Measurements from ENCODE around the gene MAST1. TPM values are rescaled to one million over a fixed set of nuclear protein-coding genes. Genes with fewer than 3 reads are reported as not detected.
"Not testable (repeated sequence)": the region's sequence is repeated elsewhere in the genome, so short reads cannot be mapped to it uniquely, and the experiment has no call there.

Gene MAST1
- total RNA-seq, 1 experiment from 2014 or later = 2.6 TPM

DNA sequence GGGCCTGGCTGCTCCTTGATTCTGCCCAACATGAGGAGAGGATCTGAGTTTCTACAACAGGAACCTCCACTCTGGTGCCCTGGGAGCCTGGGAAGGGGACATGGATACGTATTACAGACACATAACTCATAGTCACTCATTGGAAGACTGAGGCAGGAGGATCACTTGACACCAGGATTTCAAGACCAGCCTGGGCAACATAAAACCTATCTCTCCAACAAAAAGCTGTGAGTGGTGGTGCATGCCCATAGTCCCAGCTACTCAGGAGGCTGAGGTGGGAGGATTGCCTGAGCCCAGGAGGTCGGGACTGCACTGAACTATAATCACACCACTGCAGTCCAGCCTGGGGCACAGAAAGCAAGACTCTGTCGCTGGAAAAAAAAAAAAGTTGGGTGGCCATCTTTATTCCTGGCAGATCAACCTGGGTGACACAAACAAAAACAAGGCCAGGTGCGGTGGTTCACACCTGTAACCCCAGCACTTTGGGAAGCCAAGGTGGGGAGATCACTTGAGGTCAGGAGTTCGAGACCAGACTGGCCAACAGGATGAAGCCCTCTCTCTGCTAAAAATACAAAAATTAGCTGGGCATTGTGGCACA, 49.8 kb downstream of the MAST1 start:
- CTCF ChIA-PET = no interaction called here
- H3K4me1 Mint-ChIP-seq (ENCODE audit: low read depth, unreplicated experiment) = peaks cover 23% of the 10 kb centered on the region
- H3K27me3 Mint-ChIP-seq (ENCODE audit: unreplicated experiment) = peaks cover 15% of the 10 kb centered on the region
- peaks cover 3% of the 10 kb centered on the region for H3K9me3 Mint-ChIP-seq (ENCODE audit: low read depth, unreplicated experiment)
- no peak overlapping the region for H3K4me3 Mint-ChIP-seq (ENCODE audit: low read depth, unreplicated experiment)
- peaks cover 27% of the 10 kb centered on the region for H3K36me3 Mint-ChIP-seq (ENCODE audit: insufficient read depth, unreplicated experiment)
- no TSS peak for BruUV-seq (replicated peaks)
- no peak overlapping the region for H3K27ac Mint-ChIP-seq (ENCODE audit: unreplicated experiment)
- no peak for DNase-seq
- intact Hi-C loops (cut with micrococcal nuclease; ENCODE audit: unreplicated experiment) = no loop called here
- TF ChIP-seq, protein P1, sequence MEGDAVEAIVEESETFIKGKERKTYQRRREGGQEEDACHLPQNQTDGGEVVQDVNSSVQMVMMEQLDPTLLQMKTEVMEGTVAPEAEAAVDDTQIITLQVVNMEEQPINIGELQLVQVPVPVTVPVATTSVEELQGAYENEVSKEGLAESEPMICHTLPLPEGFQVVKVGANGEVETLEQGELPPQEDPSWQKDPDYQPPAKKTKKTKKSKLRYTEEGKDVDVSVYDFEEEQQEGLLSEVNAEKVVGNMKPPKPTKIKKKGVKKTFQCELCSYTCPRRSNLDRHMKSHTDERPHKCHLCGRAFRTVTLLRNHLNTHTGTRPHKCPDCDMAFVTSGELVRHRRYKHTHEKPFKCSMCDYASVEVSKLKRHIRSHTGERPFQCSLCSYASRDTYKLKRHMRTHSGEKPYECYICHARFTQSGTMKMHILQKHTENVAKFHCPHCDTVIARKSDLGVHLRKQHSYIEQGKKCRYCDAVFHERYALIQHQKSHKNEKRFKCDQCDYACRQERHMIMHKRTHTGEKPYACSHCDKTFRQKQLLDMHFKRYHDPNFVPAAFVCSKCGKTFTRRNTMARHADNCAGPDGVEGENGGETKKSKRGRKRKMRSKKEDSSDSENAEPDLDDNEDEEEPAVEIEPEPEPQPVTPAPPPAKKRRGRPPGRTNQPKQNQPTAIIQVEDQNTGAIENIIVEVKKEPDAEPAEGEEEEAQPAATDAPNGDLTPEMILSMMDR (IDR thresholded peaks at IDR 0.05; ENCODE audit: unreplicated experiment) = no peak

DNA sequence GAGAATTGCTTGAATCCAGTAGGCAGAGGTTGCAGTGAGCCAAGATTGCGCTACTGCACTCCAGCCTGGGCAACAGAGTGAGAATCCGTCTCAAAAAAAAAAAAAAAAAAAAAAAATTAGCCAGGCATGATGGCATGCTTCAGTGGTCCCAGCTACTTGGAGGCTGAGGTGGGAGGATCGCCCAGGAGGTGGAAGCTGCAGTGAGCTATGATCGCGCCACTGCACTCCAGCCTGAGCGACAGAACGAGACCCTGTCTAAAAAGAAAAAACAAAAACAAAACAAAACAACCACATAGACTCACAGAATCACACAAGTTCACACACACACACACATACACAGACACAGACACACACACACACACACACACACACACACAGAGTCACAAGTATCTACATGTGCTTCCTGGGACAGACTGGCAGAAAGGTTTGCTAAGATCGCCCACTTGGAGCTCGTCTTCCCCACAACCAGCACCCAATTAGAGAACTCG, 52.0 kb downstream of the MAST1 start:
- peaks cover 29% of the 10 kb centered on the region for H3K36me3 Mint-ChIP-seq (ENCODE audit: insufficient read depth, unreplicated experiment)

DNA sequence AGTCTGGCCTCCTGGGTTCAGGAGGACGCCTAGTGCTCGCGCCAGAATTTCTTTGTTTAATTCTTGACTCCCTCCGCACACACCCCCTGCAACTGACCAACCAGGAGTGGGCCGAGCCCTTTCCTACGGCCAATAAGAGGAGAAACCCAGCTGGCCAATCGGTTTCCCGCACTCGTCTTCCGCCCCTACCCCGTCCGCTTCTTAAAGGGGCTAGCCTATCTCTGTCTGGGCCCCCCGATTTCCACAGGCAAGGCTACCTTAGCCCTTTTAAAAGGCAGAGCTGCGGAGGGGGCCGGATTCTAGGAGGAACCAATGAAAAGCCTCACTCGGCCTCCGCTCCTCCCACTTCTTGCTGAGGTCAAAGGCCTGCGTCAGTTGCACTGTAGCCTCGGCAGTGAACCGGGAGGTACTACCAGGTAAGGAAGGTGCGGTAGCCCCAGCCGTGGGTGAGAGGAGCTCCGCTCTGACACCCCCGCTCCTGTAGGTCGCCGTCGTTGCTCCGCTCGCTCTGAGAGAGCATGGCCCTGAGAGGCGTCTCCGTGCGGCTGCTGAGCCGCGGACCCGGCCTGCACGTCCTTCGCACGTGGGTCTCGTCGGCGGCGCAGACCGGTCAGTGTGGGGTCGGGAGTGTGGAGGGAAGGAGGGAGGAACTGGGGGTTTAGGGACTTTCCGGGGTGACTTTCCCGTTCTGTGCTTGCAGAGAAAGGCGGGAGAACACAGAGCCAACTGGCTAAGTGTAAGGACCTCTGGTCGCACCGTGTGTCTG, 52.7 kb downstream of the MAST1 start, which contains the start of gene GCDH:
Gene GCDH (plus strand): TSS at position 374 of the 766 bp plus-strand sequence. CDS start 145 bp downstream, at position 519.
- Mint-ChIP-seq H3K27me3 (ENCODE audit: unreplicated experiment) (peaks cover 10% of the 10 kb centered on the region), H3K27ac (ENCODE audit: unreplicated experiment) (peak within 1 kb of the TSS; percentile 71), H3K36me3 (ENCODE audit: insufficient read depth, unreplicated experiment) (peaks cover 29% of the 10 kb centered on the region), H3K4me1 (ENCODE audit: low read depth, unreplicated experiment) (peaks cover 15% of the 10 kb centered on the region), H3K9me3 (ENCODE audit: low read depth, unreplicated experiment) (no peaks in the 10 kb centered on the region), H3K4me3 (ENCODE audit: low read depth, unreplicated experiment) (peak within 1 kb of the TSS; percentile 90)
- TF ChIP-seq, protein P1 (IDR thresholded peaks at IDR 0.05; ENCODE audit: unreplicated experiment) = no peak
- intact Hi-C loops (cut with micrococcal nuclease; ENCODE audit: unreplicated experiment) = no loop called here
- no TSS peak for BruUV-seq (replicated peaks)
- CTCF ChIA-PET = interaction anchor here (0.7 to 1.1 kb wide), 3 partner anchors 9 to 47 kb away, joined by 4 read pairs; partner anchors contain the start of gene DNASE2
- peak; percentile 89 for DNase-seq

More for the DNA sequence above, 52.0 kb downstream of the MAST1 start:
- H3K9me3 Mint-ChIP-seq (ENCODE audit: low read depth, unreplicated experiment); intact Hi-C loops (cut with micrococcal nuclease; ENCODE audit: unreplicated experiment); BruUV-seq (replicated peaks); DNase-seq: not testable (repeated sequence)
- H3K27me3 Mint-ChIP-seq (ENCODE audit: unreplicated experiment) = peaks cover 15% of the 10 kb centered on the region
- peak overlapping the region; percentile 71 for H3K27ac Mint-ChIP-seq (ENCODE audit: unreplicated experiment)
- CTCF ChIA-PET = interaction anchor here (1.1 kb wide), 2 partner anchors 9 to 47 kb away, joined by 4 read pairs; partner anchors contain the start of gene DNASE2
- H3K4me1 Mint-ChIP-seq (ENCODE audit: low read depth, unreplicated experiment) = peaks cover 17% of the 10 kb centered on the region
- peak overlapping the region; percentile 90 for H3K4me3 Mint-ChIP-seq (ENCODE audit: low read depth, unreplicated experiment)

DNA sequence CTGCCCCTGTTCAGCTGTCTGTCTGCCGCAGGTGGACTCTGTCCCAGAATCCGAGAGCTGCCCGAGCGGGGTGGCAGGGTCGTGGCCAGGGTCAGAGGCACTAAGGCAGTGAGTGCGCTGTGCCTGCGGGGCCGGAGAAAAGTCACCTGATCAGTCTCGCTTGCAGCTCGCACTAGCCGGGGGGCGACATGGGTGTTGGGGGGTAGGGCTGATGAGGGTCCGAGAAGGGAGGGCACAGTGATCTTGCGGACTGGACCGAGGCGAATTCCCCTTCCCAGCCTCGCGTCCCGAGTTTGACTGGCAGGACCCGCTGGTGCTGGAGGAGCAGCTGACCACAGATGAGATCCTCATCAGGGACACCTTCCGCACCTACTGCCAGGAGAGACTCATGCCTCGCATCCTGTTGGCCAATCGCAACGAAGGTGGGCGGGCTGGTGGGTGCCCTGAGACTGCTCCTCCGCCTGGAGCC, 53.3 kb downstream of the MAST1 start:
- H3K27me3 Mint-ChIP-seq (ENCODE audit: unreplicated experiment) = peaks cover 4% of the 10 kb centered on the region
- CTCF ChIA-PET = interaction anchor here (0.7 to 1.1 kb wide), 3 partner anchors 10 to 46 kb away, joined by 4 read pairs; partner anchors contain the start of gene DNASE2
- H3K36me3 Mint-ChIP-seq (ENCODE audit: insufficient read depth, unreplicated experiment) = peaks cover 29% of the 10 kb centered on the region
- TSS peak; percentile 47 for BruUV-seq (replicated peaks)
- no peak overlapping the region for H3K27ac Mint-ChIP-seq (ENCODE audit: unreplicated experiment)
- no peaks in the 10 kb centered on the region for H3K9me3 Mint-ChIP-seq (ENCODE audit: low read depth, unreplicated experiment)
- DNase-seq = no peak
- intact Hi-C loops (cut with micrococcal nuclease; ENCODE audit: unreplicated experiment) = no loop called here
- TF ChIP-seq, protein P1 (IDR thresholded peaks at IDR 0.05; ENCODE audit: unreplicated experiment) = no peak
- H3K4me3 Mint-ChIP-seq (ENCODE audit: low read depth, unreplicated experiment) = peak overlapping the region; percentile 90
- H3K4me1 Mint-ChIP-seq (ENCODE audit: low read depth, unreplicated experiment) = peaks cover 15% of the 10 kb centered on the region
